SU-DHL-6 (cell line): ENCODE data around the gene APH1B.

Experiments used
- EZH2phosphoT487 ChIP-seq: fragments of 200-600 bp; sonication (generic), shearing (Covaris generic); conservative IDR thresholded peaks from 2 replicates; pipeline ENCODE4 v1.6.1; 2018; ENCODE audit warnings: mild to moderate bottlenecking, antibody characterized with exemption, low read length, moderate library complexity, mixed read lengths
- TF ChIP-seq, protein P1 (sequence below): fragments of 200-600 bp; sonication (generic); IDR thresholded peaks from one replicate; pipeline ENCODE4 v1.5.1; 2017; ENCODE audit warnings: antibody characterized with exemption, mild to moderate bottlenecking, low read length, moderate library complexity; ENCODE audit not compliant: insufficient read depth, poor library complexity, severe bottlenecking

DNA sequence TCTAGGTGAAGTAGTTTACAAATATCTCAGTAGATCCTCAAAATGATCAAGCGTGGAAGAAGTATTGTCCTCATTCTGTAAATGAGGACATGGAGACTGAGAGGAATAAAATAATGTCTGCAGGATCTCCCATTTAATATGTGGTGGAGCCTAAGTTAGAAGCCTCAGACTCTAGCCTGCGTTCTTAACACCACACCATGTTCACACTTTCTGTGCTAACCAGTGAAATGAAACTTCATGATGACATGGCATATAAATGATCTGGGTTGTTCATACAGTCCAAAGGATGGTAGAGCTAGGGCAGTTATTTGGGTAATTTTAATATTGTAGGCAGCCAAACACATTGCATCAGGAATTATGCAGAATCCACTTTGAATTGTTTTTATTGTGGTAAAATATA is 25.1 kb upstream of the APH1B start:
- TF ChIP-seq, protein P1, sequence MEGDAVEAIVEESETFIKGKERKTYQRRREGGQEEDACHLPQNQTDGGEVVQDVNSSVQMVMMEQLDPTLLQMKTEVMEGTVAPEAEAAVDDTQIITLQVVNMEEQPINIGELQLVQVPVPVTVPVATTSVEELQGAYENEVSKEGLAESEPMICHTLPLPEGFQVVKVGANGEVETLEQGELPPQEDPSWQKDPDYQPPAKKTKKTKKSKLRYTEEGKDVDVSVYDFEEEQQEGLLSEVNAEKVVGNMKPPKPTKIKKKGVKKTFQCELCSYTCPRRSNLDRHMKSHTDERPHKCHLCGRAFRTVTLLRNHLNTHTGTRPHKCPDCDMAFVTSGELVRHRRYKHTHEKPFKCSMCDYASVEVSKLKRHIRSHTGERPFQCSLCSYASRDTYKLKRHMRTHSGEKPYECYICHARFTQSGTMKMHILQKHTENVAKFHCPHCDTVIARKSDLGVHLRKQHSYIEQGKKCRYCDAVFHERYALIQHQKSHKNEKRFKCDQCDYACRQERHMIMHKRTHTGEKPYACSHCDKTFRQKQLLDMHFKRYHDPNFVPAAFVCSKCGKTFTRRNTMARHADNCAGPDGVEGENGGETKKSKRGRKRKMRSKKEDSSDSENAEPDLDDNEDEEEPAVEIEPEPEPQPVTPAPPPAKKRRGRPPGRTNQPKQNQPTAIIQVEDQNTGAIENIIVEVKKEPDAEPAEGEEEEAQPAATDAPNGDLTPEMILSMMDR = no peak
- no peak for TF ChIP-seq EZH2phosphoT487
